WERI-Rb-1 (cell line): ENCODE measurements around the gene DENND1A.

Experiments used
- DNase-seq: peaks from one replicate; pipeline ENCODE4 v3.0.0-alpha.2; 2020
- H3K27ac ChIP-seq: fragments of 250-450 bp; sonication (Bioruptor Pico); 2 replicates; pipeline ENCODE4 v1.5.1; 2020; ENCODE audit warnings: mild to moderate bottlenecking, moderate library complexity
- H3K27me3 ChIP-seq: fragments of 250-450 bp; sonication (Bioruptor Pico); 2 replicates; pipeline ENCODE4 v1.5.1; 2021; ENCODE audit warnings: mild to moderate bottlenecking, low read depth, moderate library complexity; ENCODE audit not compliant: insufficient read depth, severe bottlenecking
- H3K36me3 ChIP-seq: fragments of 250-450 bp; sonication (Bioruptor Pico); 2 replicates; pipeline ENCODE4 v1.5.1; 2020; ENCODE audit warnings: mild to moderate bottlenecking, moderate library complexity
- H3K4me3 ChIP-seq: 2 replicates; pipeline ENCODE4 v1.5.1; 2011; ENCODE audit warnings: low read depth, mild to moderate bottlenecking, control low read depth, low read length
- H3K9me3 ChIP-seq: fragments of 250-450 bp; sonication (Bioruptor Pico); 2 replicates; pipeline ENCODE4 v1.5.1; 2021; ENCODE audit warnings: mild to moderate bottlenecking, moderate library complexity; ENCODE audit not compliant: severe bottlenecking
- TF ChIP-seq, protein P1 (sequence below): IDR thresholded peaks from 2 replicates; pipeline ENCODE4 v1.5.1; 2011; ENCODE audit warnings: low read depth, mild to moderate bottlenecking, control low read depth, inconsistent platforms, low read length

Gene DENND1A

DNA sequence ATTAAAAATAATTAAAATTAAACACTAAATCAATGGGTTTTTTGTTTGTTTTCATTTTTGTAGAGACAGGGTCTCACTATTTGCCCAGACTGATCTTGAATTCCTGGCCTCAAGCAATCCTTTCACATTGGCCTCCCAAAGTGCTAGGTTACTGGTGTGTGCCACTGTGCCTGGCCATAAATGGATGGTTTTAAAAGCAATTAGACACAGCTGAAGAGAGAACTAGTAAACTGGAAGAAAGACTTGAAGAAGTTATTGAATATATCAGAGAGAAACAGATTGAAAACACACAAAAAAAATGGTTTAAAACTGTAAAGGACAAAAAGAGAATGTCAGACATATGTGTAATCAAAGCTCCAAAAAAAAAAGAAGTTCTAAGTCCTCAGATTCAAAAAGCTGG lies 83.0 kb downstream of the DENND1A start:
- peaks cover 25% of the 10 kb centered on the region for H3K9me3 ChIP-seq
- TF ChIP-seq, protein P1, sequence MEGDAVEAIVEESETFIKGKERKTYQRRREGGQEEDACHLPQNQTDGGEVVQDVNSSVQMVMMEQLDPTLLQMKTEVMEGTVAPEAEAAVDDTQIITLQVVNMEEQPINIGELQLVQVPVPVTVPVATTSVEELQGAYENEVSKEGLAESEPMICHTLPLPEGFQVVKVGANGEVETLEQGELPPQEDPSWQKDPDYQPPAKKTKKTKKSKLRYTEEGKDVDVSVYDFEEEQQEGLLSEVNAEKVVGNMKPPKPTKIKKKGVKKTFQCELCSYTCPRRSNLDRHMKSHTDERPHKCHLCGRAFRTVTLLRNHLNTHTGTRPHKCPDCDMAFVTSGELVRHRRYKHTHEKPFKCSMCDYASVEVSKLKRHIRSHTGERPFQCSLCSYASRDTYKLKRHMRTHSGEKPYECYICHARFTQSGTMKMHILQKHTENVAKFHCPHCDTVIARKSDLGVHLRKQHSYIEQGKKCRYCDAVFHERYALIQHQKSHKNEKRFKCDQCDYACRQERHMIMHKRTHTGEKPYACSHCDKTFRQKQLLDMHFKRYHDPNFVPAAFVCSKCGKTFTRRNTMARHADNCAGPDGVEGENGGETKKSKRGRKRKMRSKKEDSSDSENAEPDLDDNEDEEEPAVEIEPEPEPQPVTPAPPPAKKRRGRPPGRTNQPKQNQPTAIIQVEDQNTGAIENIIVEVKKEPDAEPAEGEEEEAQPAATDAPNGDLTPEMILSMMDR = no peak
- no peaks in the 10 kb centered on the region; the same call in 1 of the 2 replicates for H3K36me3 ChIP-seq
- DNase-seq = no peak
- H3K27me3 ChIP-seq = no peaks in the 10 kb centered on the region
- no peak overlapping the region for H3K27ac ChIP-seq
- H3K4me3 ChIP-seq = no peak overlapping the region

DNA sequence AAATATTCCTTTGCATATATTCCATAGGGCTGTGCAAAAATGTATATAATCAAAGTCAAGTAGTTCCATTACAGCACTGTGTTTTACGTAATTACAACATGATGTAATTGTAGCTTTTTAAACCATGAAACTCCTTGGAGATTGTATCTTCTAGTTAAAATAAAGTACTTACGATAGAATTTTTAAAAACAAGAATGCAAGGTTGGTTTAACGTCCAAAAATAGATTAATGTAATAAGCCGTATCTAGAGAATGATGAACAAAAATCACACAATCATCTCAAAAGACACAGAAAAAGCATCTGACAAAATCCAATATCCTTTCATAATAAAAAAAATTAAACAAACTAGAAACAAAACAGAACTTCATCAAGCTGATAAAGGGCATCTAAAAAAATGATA lies 86.2 kb downstream of the DENND1A start:
- Histone ChIP-seq H3K4me3 (no peak overlapping the region), H3K27me3 (no peaks in the 10 kb centered on the region), H3K36me3 (no peaks in the 10 kb centered on the region; the same call in 1 of the 2 replicates), H3K9me3 (peaks cover 25% of the 10 kb centered on the region), H3K27ac (no peak overlapping the region)
- TF ChIP-seq, protein P1 = no peak
- no peak for DNase-seq

DNA sequence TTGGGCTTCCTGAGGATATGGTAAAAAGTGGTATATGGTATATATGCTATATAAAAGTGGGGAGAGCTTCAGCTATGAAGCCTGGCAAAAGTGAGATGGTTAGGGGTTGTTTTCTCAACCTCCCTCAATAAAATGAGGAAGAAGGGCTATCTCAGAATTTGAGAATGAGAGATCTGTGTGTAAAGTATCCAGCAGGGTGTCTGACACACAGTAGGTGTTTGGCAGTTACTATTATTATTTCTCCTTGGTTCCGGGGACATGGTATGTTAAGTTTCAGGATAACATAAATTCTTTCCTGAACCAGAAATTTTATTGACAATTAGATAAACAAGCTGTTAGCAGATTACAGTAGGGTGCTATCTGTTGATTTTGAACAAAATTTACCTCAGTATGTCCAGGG lies 94.1 kb downstream of the DENND1A start:
- no peak for DNase-seq
- Histone ChIP-seq H3K27ac (no peak overlapping the region), H3K9me3 (no peaks in the 10 kb centered on the region), H3K27me3 (no peaks in the 10 kb centered on the region), H3K4me3 (no peak overlapping the region), H3K36me3 (no peaks in the 10 kb centered on the region)
- TF ChIP-seq, protein P1 = no peak

DNA sequence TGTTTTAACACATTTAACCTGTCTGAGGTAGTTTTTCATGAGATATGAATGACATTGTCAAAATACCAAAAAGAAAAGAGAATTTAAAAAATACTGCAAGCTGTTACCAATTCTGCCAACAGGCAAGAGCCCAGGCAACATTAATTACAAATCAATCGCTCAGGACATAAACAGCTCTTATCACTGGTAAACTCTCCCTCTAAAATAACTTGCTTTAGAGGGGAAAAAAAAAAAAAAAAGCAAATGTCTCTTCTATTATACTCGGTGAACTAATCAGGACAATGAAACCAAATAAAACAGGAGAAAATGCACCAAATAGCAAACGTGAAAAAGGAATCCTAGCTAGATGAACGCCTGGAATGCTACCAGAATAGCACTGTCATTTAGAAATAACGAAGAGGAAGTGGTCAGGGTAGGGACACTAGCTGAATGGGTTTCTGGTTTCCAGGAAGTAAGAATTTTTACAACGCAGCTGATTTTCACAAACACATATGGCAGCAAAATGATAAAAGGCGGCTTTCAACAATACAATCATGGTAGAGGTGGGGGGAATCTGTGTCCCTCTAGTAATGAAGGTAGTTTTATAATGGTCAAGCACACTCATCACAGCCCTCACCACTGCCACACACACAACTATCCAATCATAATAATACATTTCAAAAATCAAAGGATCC lies 94.9 kb downstream of the DENND1A start:
- Histone ChIP-seq H3K27ac (no peak overlapping the region), H3K4me3 (no peak overlapping the region), H3K9me3 (no peaks in the 10 kb centered on the region), H3K36me3 (no peaks in the 10 kb centered on the region), H3K27me3 (no peaks in the 10 kb centered on the region)
- TF ChIP-seq, protein P1 = no peak
- DNase-seq = no peak

DNA sequence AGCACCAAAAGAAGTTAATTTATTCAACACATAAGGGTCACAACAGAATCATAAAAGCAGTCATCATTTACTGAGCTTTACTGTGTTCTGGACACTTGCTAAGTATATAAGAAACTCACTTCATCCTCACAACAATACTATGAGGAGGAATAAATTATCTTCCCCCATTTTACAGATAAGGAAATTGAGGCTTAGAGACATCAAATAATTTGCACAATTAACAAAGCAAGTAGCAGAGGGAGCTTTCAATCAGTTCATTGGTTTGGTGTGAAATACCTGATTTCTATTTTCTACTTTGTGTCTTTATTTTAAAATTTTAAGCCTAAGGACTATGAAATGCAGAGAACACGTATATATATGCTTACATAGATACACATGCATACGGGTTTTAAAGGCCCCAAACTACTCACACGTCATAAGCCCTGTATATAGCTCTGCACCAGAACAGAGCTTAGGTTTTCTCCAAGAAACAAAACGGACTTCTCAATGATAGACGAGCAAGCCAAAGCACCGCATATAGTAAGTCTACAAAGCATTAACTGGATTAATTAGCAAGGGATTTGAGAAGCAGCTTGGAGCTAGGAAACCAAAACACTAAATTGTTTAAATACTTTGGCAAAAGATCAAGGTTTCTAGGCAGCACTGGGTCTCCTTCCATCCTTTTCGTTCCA lies 95.6 kb downstream of the DENND1A start:
- TF ChIP-seq, protein P1 = no peak
- no peak overlapping the region for H3K4me3 ChIP-seq
- H3K27me3 ChIP-seq = no peaks in the 10 kb centered on the region
- no peaks in the 10 kb centered on the region for H3K36me3 ChIP-seq
- DNase-seq = no peak
- H3K27ac ChIP-seq = no peak overlapping the region
- H3K9me3 ChIP-seq = peaks cover under 1% of the 10 kb centered on the region
